Frontal cortex (tissue), 4 donors: Measurements from ENCODE around the gene SERTAD2. TPM values are rescaled to one million over a fixed set of nuclear protein-coding genes. Genes with fewer than 3 reads are reported as not detected.
A peak's percentile ranks its signal among the peaks of the same experiment; 100 is the strongest.

Experiments
- DNase-seq, 2 donors: peaks; one replicate each; pipeline ENCODE4 v3.0.0; 2012; ENCODE audit warnings: low spot score in 2 of 2
- FAIRE-seq: peaks from 2 replicates; lab custom pipeline; 2012; peaks lifted over from hg19 to GRCh38; lab: Jason Lieb, UNC
- total RNA-seq: library from RNA; depleted of rRNA; stranded (reverse); fragments of >200 nt; gene quantifications from one replicate; pipeline ENCODE4 v1.2.3, GENCODE V29; 2014
- donor health status: control.
- donor health status: control.
- donor health status: control.

Gene SERTAD2
- total RNA-seq, 1 donor from 2014 or later = 3.7 TPM

- FAIRE-seq = no peak
- no peak for DNase-seq
Observed at GRCh38 chr2:64650722-64651338, 2.9 kb downstream of the SERTAD2 start.

- DNase-seq (peak in 1 of 2 donors; percentile 14), FAIRE-seq (no peak)
Observed at GRCh38 chr2:64650296-64650695, 3.4 kb downstream of the SERTAD2 start.

- DNase-seq (no peak), FAIRE-seq (no peak)
Observed at GRCh38 chr2:64649626-64650025, 4.1 kb downstream of the SERTAD2 start.

- no peak for DNase-seq
- no peak for FAIRE-seq
Observed at GRCh38 chr2:64649013-64649484, 4.7 kb downstream of the SERTAD2 start.

GRCh38 chr2:64646007-64646880 is 7.5 kb downstream of the SERTAD2 start:
- peak; percentile 15 for FAIRE-seq
- peak; percentile 56 to 65 for DNase-seq

GRCh38 chr2:64644458-64645382 is 9.0 kb downstream of the SERTAD2 start:
- DNase-seq (peak; percentile 57 to 62), FAIRE-seq (no peak)

- FAIRE-seq (no peak), DNase-seq (no peak)
Observed at GRCh38 chr2:64643838-64644457, 9.8 kb downstream of the SERTAD2 start.

- FAIRE-seq (no peak), DNase-seq (no peak)
Observed at GRCh38 chr2:64641599-64641998, 12.1 kb downstream of the SERTAD2 start.

- DNase-seq = no peak
- FAIRE-seq = no peak
Observed at GRCh38 chr2:64640153-64641044, 13.3 kb downstream of the SERTAD2 start.

- DNase-seq = no peak
- no peak for FAIRE-seq
Observed at GRCh38 chr2:64639691-64640090, 14.0 kb downstream of the SERTAD2 start.

GRCh38 chr2:64638502-64639120 is 15.1 kb downstream of the SERTAD2 start:
- FAIRE-seq (no peak), DNase-seq (no peak)

GRCh38 chr2:64637931-64638330 is 15.8 kb downstream of the SERTAD2 start:
- DNase-seq = no peak
- no peak for FAIRE-seq

- FAIRE-seq (no peak), DNase-seq (no peak)
Observed at GRCh38 chr2:64637000-64637635, 16.6 kb downstream of the SERTAD2 start.

- no peak for FAIRE-seq
- DNase-seq = no peak
Observed at GRCh38 chr2:64635976-64636911, 17.5 kb downstream of the SERTAD2 start.

- FAIRE-seq (no peak), DNase-seq (no peak)
Observed at GRCh38 chr2:64634345-64635267, 19.1 kb downstream of the SERTAD2 start.
